GM23338 (cell line): ENCODE results near the gene PLEKHG4. TPM values are rescaled to one million over a fixed set of nuclear protein-coding genes. Genes with fewer than 3 reads are reported as not detected.

ENCODE experiments used
- ATAC-seq: fragments of 200-7000 bp; cut with Tn5 transposase; 3 replicates; pipeline ENCODE4 v1.9.1; 2020
- DNase-seq: peaks from one replicate; pipeline ENCODE4 v3.0.0-alpha.2; 2015; ENCODE audit warnings: low spot score
- H2AFZ ChIP-seq: fragments of 200-600 bp; sonication (generic); 2 replicates; pipeline ENCODE4 v1.8.0; 2016; ENCODE audit warnings: antibody characterized with exemption, mild to moderate bottlenecking, moderate library complexity
- H3F3A ChIP-seq: fragments of 200-600 bp; sonication (generic); replicated peaks from 2 replicates; pipeline ENCODE4 v1.8.0; 2017; ENCODE audit warnings: antibody characterized with exemption, mixed run types, low read depth
- H3K27ac ChIP-seq: fragments of 200-600 bp; sonication (generic); 2 replicates; pipeline ENCODE4 v1.6.1; 2016; ENCODE audit warnings: low read depth
- H3K27me3 ChIP-seq: fragments of 200-600 bp; sonication (generic); 2 replicates; pipeline ENCODE4 v1.8.0; 2016; ENCODE audit warnings: mild to moderate bottlenecking, mixed run types, moderate library complexity; ENCODE audit not compliant: insufficient read depth
- H3K36me3 ChIP-seq: fragments of 200-600 bp; sonication (generic); 2 replicates; pipeline ENCODE4 v1.8.0; 2016; ENCODE audit warnings: mild to moderate bottlenecking; ENCODE audit not compliant: insufficient read depth
- H3K4me1 ChIP-seq: fragments of 200-600 bp; sonication (generic); 2 replicates; pipeline ENCODE4 v1.8.0; 2016; ENCODE audit warnings: mild to moderate bottlenecking, moderate library complexity; ENCODE audit not compliant: insufficient read depth
- H3K4me2 ChIP-seq: fragments of 200-600 bp; sonication (generic); 2 replicates; pipeline ENCODE4 v1.7.1; 2017; ENCODE audit warnings: mixed run types
- H3K4me3 ChIP-seq: fragments of 200-600 bp; sonication (generic); 2 replicates; pipeline ENCODE4 v1.6.1; 2016; ENCODE audit warnings: mixed run types
- H3K79me2 ChIP-seq: fragments of 200-600 bp; sonication (generic); replicated peaks from 2 replicates; pipeline ENCODE4 v1.8.0; 2017; ENCODE audit warnings: mild to moderate bottlenecking; ENCODE audit not compliant: insufficient read depth
- H3K9me2 ChIP-seq: fragments of 200-600 bp; sonication (generic); 2 replicates; pipeline ENCODE4 v1.8.0; 2017; ENCODE audit not compliant: insufficient read depth
- H4K20me1 ChIP-seq: fragments of 200-600 bp; sonication (generic); replicated peaks from 2 replicates; pipeline ENCODE4 v1.8.0; 2017; ENCODE audit warnings: mild to moderate bottlenecking; ENCODE audit not compliant: insufficient read depth
- H3K27ac Mint-ChIP-seq: 2 replicates; pipeline ENCODE4 v1.8.0; 2020; ENCODE audit warnings: inconsistent platforms, mild to moderate bottlenecking, moderate library complexity, mixed read lengths
- H3K27me3 Mint-ChIP-seq: 3 replicates; pipeline ENCODE4 v1.8.0; 2022; ENCODE audit warnings: low read depth, mild to moderate bottlenecking, moderate library complexity, mixed read lengths, inconsistent platforms; ENCODE audit not compliant: insufficient read depth, poor library complexity
- H3K36me3 Mint-ChIP-seq: 3 replicates; pipeline ENCODE4 v1.8.0; 2021; ENCODE audit warnings: low read depth, mild to moderate bottlenecking, inconsistent platforms, moderate library complexity, mixed read lengths
- H3K4me1 Mint-ChIP-seq: 3 replicates; pipeline ENCODE4 v1.8.0; 2020; ENCODE audit warnings: mild to moderate bottlenecking, inconsistent platforms, mixed read lengths
- H3K4me3 Mint-ChIP-seq: 3 replicates; pipeline ENCODE4 v1.8.0; 2021; ENCODE audit warnings: moderate library complexity, mild to moderate bottlenecking, inconsistent platforms, mixed read lengths
- H3K9me3 Mint-ChIP-seq: 3 replicates; pipeline ENCODE4 v1.8.0; 2020; ENCODE audit warnings: moderate library complexity, mild to moderate bottlenecking, inconsistent platforms, mixed read lengths
- CREB1 ChIP-seq: fragments of 250-450 bp; sonication (Bioruptor Pico); IDR thresholded peaks from 2 replicates; pipeline ENCODE4 v1.5.0; 2020; ENCODE audit warnings: low read depth, mild to moderate bottlenecking, moderate library complexity
- EZH2phosphoT487 ChIP-seq: fragments of 200-600 bp; sonication (generic); IDR thresholded peaks from one replicate; pipeline ENCODE4 v1.8.1; 2018; ENCODE audit warnings: antibody characterized with exemption; ENCODE audit not compliant: unreplicated experiment
- POLR2AphosphoS5 ChIP-seq: IDR thresholded peaks from 2 replicates; pipeline ENCODE4 v1.6.1; 2016; ENCODE audit warnings: antibody characterized with exemption, low read depth
- STAT1 ChIP-seq: IDR thresholded peaks from one replicate; pipeline ENCODE4 v1.6.1; 2016; ENCODE audit warnings: antibody characterized with exemption; ENCODE audit not compliant: unreplicated experiment
- ZNF114 ChIP-seq: fragments of 250-450 bp; sonication (Bioruptor Pico); IDR thresholded peaks from 2 replicates; pipeline ENCODE4 v1.5.0; 2020; ENCODE audit warnings: mild to moderate bottlenecking, moderate library complexity
- ZNF331 ChIP-seq: fragments of 250-450 bp; sonication (Bioruptor Pico); IDR thresholded peaks from 2 replicates; pipeline ENCODE4 v1.5.0; 2020; ENCODE audit warnings: low read depth, mild to moderate bottlenecking, moderate library complexity
- polyA plus RNA-seq: library from polyadenylated mRNA; unstranded; fragments of >200 nt; fragmentation: Nextera tagmentation; extraction: Ambion mirVana; gene quantifications from 2 replicates; pipeline ENCODE4 v1.2.1, GENCODE V29; 2016
- total RNA-seq: library from RNA; depleted of rRNA; stranded (reverse); fragments of >200 nt; shearing (Covaris generic); gene quantifications from 2 replicates; pipeline ENCODE4 v1.2.3, GENCODE V29; 2014
- TF ChIP-seq, protein P1 (sequence below): IDR thresholded peaks from 2 replicates; pipeline ENCODE4 v1.6.1; 2016; ENCODE audit warnings: antibody characterized with exemption
- TF ChIP-seq, protein P2 (sequence below): fragments of 250-450 bp; sonication (Bioruptor Pico); IDR thresholded peaks from 2 replicates; pipeline ENCODE4 v1.5.0; 2020; ENCODE audit warnings: mild to moderate bottlenecking, moderate library complexity

PLEKHG4 gene
- total and polyA plus RNA-seq, 2 experiments from 2014 or later: 3.2 to 10.3 TPM

DNA sequence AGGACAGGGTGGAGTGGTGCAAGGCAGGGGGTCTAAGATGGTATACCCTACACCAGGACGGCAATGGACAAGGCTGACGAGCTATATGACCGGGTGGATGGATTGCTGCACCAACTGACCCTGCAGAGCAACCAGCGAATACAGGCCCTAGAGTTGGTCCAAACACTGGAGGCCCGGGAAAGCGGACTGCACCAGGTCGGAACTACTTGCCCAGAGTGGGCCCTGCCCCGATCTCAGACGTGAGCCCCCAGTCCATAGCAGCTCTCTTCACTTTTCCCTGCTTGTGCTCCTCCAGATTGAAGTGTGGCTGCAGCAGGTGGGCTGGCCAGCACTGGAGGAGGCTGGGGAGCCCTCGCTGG, 3.1 kb downstream of the PLEKHG4 start:
- peaks cover 5% of the 10 kb centered on the region; the same call in 2 of the 3 replicates for H3K36me3 Mint-ChIP-seq
- Histone ChIP-seq H3K4me1 (peaks cover 5% of the 10 kb centered on the region; the same call in 1 of the 2 replicates), H3K27ac (no peak overlapping the region), H2AFZ (no peak overlapping the region), H3K4me2 (no peak overlapping the region), H3K9me2 (no peaks in the 10 kb centered on the region), H3F3A (no peaks in the 10 kb centered on the region), H3K36me3 (no peaks in the 10 kb centered on the region), H4K20me1 (no peaks in the 10 kb centered on the region), H3K4me3 (no peak overlapping the region), H3K27me3 (peaks cover 13% of the 10 kb centered on the region), H3K79me2 (no peaks in the 10 kb centered on the region)
- DNase-seq (no peak), ATAC-seq (no peak)
- TF ChIP-seq POLR2AphosphoS5: no peak
- TF ChIP-seq, protein P1, sequence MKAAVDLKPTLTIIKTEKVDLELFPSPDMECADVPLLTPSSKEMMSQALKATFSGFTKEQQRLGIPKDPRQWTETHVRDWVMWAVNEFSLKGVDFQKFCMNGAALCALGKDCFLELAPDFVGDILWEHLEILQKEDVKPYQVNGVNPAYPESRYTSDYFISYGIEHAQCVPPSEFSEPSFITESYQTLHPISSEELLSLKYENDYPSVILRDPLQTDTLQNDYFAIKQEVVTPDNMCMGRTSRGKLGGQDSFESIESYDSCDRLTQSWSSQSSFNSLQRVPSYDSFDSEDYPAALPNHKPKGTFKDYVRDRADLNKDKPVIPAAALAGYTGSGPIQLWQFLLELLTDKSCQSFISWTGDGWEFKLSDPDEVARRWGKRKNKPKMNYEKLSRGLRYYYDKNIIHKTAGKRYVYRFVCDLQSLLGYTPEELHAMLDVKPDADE: no peak
- TF ChIP-seq, protein P2, sequence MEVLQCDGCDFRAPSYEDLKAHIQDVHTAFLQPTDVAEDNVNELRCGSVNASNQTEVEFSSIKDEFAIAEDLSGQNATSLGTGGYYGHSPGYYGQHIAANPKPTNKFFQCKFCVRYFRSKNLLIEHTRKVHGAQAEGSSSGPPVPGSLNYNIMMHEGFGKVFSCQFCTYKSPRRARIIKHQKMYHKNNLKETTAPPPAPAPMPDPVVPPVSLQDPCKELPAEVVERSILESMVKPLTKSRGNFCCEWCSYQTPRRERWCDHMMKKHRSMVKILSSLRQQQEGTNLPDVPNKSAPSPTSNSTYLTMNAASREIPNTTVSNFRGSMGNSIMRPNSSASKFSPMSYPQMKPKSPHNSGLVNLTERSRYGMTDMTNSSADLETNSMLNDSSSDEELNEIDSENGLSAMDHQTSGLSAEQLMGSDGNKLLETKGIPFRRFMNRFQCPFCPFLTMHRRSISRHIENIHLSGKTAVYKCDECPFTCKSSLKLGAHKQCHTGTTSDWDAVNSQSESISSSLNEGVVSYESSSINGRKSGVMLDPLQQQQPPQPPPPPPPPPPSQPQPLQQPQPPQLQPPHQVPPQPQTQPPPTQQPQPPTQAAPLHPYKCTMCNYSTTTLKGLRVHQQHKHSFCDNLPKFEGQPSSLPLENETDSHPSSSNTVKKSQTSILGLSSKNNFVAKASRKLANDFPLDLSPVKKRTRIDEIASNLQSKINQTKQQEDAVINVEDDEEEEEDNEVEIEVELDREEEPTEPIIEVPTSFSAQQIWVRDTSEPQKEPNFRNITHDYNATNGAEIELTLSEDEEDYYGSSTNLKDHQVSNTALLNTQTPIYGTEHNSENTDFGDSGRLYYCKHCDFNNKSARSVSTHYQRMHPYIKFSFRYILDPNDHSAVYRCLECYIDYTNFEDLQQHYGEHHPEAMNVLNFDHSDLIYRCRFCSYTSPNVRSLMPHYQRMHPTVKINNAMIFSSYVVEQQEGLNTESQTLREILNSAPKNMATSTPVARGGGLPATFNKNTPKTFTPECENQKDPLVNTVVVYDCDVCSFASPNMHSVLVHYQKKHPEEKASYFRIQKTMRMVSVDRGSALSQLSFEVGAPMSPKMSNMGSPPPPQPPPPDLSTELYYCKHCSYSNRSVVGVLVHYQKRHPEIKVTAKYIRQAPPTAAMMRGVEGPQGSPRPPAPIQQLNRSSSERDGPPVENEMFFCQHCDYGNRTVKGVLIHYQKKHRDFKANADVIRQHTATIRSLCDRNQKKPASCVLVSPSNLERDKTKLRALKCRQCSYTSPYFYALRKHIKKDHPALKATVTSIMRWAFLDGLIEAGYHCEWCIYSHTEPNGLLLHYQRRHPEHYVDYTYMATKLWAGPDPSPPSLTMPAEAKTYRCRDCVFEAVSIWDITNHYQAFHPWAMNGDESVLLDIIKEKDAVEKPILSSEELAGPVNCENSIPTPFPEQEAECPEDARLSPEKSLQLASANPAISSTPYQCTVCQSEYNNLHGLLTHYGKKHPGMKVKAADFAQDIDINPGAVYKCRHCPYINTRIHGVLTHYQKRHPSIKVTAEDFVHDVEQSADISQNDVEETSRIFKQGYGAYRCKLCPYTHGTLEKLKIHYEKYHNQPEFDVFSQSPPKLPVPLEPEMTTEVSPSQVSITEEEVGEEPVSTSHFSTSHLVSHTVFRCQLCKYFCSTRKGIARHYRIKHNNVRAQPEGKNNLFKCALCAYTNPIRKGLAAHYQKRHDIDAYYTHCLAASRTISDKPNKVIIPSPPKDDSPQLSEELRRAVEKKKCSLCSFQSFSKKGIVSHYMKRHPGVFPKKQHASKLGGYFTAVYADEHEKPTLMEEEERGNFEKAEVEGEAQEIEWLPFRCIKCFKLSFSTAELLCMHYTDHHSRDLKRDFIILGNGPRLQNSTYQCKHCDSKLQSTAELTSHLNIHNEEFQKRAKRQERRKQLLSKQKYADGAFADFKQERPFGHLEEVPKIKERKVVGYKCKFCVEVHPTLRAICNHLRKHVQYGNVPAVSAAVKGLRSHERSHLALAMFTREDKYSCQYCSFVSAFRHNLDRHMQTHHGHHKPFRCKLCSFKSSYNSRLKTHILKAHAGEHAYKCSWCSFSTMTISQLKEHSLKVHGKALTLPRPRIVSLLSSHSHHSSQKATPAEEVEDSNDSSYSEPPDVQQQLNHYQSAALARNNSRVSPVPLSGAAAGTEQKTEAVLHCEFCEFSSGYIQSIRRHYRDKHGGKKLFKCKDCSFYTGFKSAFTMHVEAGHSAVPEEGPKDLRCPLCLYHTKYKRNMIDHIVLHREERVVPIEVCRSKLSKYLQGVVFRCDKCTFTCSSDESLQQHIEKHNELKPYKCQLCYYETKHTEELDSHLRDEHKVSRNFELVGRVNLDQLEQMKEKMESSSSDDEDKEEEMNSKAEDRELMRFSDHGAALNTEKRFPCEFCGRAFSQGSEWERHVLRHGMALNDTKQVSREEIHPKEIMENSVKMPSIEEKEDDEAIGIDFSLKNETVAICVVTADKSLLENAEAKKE (CRISPR knock-in tag): no peak
- TF ChIP-seq STAT1: no peak
- no peak for TF ChIP-seq ZNF331 (CRISPR knock-in tag)
- TF ChIP-seq ZNF114: no peak
- no peak for TF ChIP-seq CREB1 (CRISPR knock-in tag)
- TF ChIP-seq EZH2phosphoT487: no peak
- H3K4me3 Mint-ChIP-seq: no peak overlapping the region
- H3K27ac Mint-ChIP-seq: no peak overlapping the region
- no peaks in the 10 kb centered on the region for H3K9me3 Mint-ChIP-seq
- H3K27me3 Mint-ChIP-seq: peaks cover 6% of the 10 kb centered on the region
- H3K4me1 Mint-ChIP-seq: peaks cover 2% of the 10 kb centered on the region
